Measurements from ENCODE around the gene MYO16.

Gene MYO16

DNA sequence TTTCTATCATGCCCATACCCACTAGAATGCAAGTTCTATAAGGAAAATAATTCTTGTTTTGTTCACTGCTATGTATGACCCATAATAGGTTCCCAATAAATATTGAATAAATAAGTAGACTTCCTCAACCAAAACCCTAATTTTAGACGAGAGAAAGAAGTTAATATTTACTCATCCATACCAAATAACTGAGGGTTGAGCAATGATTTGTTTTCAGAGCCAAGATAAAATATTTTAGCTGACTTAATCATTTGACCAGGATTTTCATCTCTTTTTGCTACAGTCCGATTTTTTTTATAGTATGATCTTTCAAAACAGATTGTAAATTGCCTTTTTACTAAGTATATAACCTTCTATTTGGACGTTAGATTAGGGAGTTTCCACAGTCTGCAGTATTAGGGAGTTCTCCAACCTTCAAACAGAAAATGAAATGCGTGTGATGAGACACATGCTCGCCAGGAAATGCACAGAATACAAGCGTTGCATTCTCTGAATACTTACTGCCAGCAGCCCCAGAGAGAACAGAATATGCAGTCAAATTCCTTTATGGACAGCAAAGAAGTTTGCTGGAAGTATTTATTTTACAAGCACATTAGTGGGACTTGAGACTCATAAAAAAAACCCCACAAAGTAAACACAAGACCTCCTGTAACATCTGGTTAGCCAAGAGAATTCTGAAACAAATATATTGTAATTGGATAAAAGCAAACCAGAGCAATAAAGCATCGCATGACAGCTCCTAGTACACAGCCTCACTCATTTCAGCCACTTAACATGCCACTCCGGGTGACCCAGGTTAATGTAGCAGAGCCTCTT lies 230.0 kb downstream of the MYO16 start:
- no peak overlapping the region for H3K27ac ChIP-seq
- TF ChIP-seq, protein P1, sequence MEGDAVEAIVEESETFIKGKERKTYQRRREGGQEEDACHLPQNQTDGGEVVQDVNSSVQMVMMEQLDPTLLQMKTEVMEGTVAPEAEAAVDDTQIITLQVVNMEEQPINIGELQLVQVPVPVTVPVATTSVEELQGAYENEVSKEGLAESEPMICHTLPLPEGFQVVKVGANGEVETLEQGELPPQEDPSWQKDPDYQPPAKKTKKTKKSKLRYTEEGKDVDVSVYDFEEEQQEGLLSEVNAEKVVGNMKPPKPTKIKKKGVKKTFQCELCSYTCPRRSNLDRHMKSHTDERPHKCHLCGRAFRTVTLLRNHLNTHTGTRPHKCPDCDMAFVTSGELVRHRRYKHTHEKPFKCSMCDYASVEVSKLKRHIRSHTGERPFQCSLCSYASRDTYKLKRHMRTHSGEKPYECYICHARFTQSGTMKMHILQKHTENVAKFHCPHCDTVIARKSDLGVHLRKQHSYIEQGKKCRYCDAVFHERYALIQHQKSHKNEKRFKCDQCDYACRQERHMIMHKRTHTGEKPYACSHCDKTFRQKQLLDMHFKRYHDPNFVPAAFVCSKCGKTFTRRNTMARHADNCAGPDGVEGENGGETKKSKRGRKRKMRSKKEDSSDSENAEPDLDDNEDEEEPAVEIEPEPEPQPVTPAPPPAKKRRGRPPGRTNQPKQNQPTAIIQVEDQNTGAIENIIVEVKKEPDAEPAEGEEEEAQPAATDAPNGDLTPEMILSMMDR (conservative IDR thresholded peaks at IDR 0.05): no peak
- TF ChIP-seq ZFX (IDR thresholded peaks at IDR 0.05): no peak

DNA sequence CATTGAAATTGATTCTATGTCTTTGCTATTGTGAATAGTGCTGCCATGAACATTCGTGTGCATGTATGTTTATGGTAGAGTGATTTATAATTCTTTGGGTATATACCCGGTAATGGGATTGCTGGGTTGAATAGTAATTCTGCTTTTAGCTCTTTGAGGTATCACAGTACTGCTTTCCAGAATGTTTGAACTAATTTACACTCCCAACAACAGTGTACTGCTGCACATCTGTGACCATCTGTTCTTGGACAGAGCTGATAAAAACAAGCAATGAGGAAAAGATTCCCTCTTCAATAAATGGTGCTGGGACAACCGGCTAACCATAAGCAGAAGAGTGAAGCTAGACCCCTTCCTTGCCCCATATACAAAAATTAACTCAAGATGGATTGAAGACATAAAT lies 231.0 kb downstream of the MYO16 start:
- TF ChIP-seq ZFX (IDR thresholded peaks at IDR 0.05): no peak
- TF ChIP-seq, protein P1 (conservative IDR thresholded peaks at IDR 0.05): no peak
- no peak overlapping the region for H3K27ac ChIP-seq

DNA sequence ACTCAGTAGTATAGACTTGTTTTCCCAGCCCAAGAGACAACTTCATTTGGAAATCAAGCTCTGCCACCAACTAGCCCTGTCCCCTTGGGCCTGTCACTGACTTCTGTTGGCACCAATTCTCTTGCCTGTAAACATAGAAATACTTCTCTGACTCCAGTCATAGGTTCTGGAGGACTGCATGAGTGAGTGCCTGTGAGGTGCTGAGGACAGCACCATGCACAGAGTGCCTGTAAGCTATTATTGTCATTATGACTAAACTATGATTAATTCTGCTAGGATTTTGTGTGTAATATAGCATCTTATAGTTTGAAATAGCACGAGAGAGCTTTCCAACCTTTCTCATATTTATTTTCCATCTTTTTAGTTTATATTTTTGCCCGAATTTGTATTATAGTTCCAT lies 247.9 kb downstream of the MYO16 start:
- TF ChIP-seq, protein P1 (conservative IDR thresholded peaks at IDR 0.05): no peak
- no peak for TF ChIP-seq ZFX (IDR thresholded peaks at IDR 0.05)
- no peak overlapping the region for H3K27ac ChIP-seq

DNA sequence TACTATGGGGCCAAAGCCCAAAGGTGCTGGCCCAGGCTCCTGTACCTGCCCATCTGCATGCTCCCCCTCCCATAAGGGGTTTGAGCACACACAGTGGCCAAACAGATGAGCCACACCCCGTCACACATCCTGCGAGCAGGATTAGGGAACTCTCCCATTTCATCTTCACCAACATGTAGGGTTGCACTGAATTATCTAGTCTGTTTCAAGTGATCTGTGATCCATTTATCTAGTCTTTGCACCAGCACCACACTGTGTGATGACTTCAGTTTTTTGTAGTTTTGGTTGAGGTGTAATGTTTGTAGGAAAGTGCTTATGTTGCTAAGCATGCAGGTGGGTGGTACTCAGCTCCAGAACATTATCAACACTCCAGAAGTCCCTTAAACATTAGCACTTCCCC lies 249.3 kb downstream of the MYO16 start:
- no peak for TF ChIP-seq ZFX (IDR thresholded peaks at IDR 0.05)
- TF ChIP-seq, protein P1 (conservative IDR thresholded peaks at IDR 0.05): no peak
- no peak overlapping the region for H3K27ac ChIP-seq

DNA sequence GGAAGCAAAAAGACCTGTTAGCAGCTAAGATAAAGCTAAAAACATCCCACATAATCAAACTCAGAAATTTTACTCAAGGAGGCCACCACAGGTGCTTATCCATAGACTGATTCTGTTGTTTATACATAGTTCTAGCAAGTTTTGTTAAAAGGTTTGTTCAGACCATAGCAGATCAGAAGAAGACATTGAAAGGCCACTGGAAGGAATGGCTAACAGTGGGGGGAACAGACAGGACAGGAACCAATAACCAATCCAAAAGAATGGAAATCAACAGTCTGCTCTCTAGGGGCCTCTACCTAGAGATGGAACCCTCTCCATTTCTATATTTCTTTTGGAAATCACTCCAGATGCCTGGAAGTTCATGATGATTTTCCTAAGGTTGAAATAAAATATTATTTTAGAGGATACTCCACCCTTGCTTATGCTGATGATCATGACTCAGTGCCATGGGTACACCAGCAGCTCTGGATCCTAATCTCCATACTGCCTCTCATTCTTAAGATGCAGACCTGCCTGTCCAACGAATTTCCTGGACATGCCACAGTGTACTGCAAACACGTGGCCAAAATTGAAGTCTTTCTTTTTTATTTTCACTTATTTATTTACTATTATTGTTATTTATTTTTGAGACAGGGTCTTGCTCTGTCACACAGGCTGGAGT lies 260.0 kb downstream of the MYO16 start:
- TF ChIP-seq, protein P1 (conservative IDR thresholded peaks at IDR 0.05): no peak
- TF ChIP-seq ZFX (IDR thresholded peaks at IDR 0.05): no peak

DNA sequence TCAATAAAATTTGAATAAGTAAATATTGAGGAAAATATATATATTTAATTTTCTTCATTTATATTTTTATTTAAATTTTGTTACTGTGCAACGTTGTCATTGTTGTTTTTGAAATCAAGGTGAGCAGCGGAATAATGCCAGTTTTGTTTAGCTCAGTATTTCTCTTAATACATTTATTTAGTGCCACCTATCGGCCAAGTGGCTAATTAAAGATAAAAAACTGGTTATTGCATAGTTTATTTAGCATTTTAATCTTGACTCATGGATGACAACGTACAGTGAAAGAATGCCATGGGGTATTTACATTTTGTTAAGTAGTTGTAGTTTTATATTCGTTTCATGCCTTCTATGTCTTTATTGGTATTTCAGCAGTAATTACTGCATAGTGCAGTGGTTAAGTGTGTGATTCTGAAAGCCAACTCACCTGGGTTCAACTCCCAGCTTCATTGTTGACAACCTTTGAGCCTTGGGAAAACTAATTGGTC lies 265.9 kb downstream of the MYO16 start:
- H3K27ac ChIP-seq: no peak overlapping the region
- no peak for TF ChIP-seq ZFX (IDR thresholded peaks at IDR 0.05)
- TF ChIP-seq, protein P1 (conservative IDR thresholded peaks at IDR 0.05): peak; percentile 63

More for the DNA sequence above, 260.0 kb downstream of the MYO16 start:
- H3K27ac ChIP-seq: no peak overlapping the region

DNA sequence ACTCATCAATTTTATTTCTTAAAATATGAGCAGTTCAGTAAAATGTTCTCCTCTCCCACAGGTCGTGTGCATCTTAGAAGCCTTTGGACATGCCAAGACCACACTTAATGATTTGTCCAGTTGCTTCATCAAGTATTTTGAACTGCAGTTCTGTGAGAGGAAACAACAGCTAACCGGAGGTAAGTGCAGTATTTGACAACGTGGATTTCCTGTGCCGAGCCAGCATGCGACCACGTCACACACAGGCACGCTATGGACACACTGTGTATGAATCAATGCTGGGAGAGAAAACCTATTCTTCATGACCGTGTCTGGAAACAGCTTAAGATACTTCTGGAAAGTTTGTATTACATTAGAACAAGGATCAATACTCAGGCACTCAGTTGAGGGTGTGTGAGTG lies 268.5 kb downstream of the MYO16 start:
- TF ChIP-seq, protein P1 (conservative IDR thresholded peaks at IDR 0.05): no peak
- TF ChIP-seq ZFX (IDR thresholded peaks at IDR 0.05): no peak

More for the DNA sequence above, 268.5 kb downstream of the MYO16 start:
- no peak overlapping the region for H3K27ac ChIP-seq

Data from C4-2B (cell line).